Skin epidermis (tissue), 12 donors: Measurements from ENCODE around the gene RABGAP1L.
"Not testable (repeated sequence)": the region's sequence is repeated elsewhere in the genome, so short reads cannot be mapped to it uniquely, and the experiment has no call there.

Experiments used
- H3K27ac ChIP-seq, 21 experiments: fragments of 200-600 bp; sonication (generic) in 11 of 21; one replicate each; pipeline ENCODE4 v1.5.0; 2020; ENCODE audit warnings: mild to moderate bottlenecking in 3 of 21, inconsistent platforms in 2 of 21, moderate library complexity in 2 of 21
- H3K4me3 ChIP-seq, 7 experiments: fragments of 200-600 bp; sonication (generic) in 2 of 7; one replicate each; pipeline ENCODE4 v1.5.0; 2020; ENCODE audit warnings: inconsistent platforms in 2 of 7, mild to moderate bottlenecking in 2 of 7, moderate library complexity in 1 of 7

RABGAP1L gene

DNA sequence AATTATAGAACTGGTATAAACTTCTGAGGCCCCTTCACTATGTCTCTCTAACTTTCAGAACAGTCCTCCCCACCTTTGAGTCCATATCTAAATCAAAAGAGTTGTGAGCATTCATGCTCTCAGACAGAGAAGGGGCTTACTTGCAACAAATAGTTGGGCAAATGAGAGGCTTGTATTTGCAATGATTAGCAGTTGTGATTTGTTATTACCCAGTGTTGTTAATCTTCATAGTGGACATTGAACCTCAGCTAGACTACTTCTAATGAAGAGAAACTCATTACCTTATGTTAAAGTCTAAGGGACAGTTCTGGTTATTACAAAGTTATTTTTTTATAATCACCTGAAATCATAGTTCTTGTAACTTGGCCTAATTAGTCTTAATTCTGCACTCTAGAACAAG, 114.5 kb downstream of the RABGAP1L start:
- H3K27ac ChIP-seq, result no peak overlapping the region
- no peak overlapping the region for H3K4me3 ChIP-seq

GRCh38 chr1:174274452-174274851, 115.1 kb downstream of the RABGAP1L start:
- Histone ChIP-seq H3K4me3 (no peak overlapping the region), H3K27ac (no peak overlapping the region)

GRCh38 chr1:174274884-174275283, 115.6 kb downstream of the RABGAP1L start:
- Histone ChIP-seq H3K27ac (no peak overlapping the region), H3K4me3 (no peak overlapping the region)

- H3K27ac ChIP-seq, result no peak overlapping the region
- H3K4me3 ChIP-seq, result no peak overlapping the region
These were observed 116.8 kb downstream of the RABGAP1L start for GRCh38 chr1:174276087-174276486.

DNA sequence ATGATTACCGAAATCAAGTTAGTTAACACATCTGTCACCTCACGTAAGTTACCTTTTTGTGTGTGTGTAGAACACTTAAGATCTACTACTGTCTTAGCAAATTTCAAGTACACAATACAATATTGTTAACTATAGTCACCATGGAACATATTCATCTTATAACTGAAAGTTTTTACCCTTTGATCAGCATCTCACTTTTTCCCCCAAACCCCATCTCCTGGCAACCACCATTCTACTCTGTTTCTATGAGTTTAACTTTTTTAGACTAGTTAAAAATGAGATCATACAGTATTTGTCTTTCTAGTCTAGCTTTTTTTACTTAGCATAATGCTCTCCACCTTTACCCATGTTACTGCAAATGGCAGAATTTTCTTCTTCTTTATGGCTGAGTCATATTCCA, 124.7 kb downstream of the RABGAP1L start:
- H3K4me3 ChIP-seq, result no peak overlapping the region
- H3K27ac ChIP-seq, result no peak overlapping the region

GRCh38 chr1:174286042-174286441, 126.7 kb downstream of the RABGAP1L start:
- Histone ChIP-seq H3K27ac (no peak overlapping the region), H3K4me3 (no peak overlapping the region)

GRCh38 chr1:174289644-174290310, 130.5 kb downstream of the RABGAP1L start:
- H3K4me3 ChIP-seq, result no peak overlapping the region

GRCh38 chr1:174291059-174291458, 131.7 kb downstream of the RABGAP1L start:
- Histone ChIP-seq H3K27ac (no peak overlapping the region), H3K4me3 (no peak overlapping the region)

More at GRCh38 chr1:174289644-174290310, 130.5 kb downstream of the RABGAP1L start:
- H3K27ac ChIP-seq, result no peak overlapping the region

DNA sequence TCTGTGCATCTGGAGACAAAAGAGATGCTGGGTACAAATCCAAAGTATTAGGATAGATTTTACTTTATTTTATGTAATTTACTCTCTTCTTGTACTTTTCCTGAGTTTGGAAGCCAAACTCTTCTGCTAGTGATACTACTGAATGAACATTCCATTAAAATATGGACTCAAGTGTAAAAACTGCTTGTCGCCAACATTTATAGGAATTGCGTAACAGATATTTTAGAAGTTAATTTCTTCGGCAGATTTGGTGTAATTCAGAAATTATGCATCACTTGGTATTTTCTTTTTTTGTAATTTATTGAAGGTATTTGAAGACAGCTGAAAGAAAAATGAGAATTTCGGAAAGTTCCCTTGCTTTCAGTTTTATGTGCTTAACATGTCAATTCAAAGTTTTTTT, 137.0 kb downstream of the RABGAP1L start:
- Histone ChIP-seq H3K4me3 (no peak overlapping the region), H3K27ac (no peak overlapping the region)

DNA sequence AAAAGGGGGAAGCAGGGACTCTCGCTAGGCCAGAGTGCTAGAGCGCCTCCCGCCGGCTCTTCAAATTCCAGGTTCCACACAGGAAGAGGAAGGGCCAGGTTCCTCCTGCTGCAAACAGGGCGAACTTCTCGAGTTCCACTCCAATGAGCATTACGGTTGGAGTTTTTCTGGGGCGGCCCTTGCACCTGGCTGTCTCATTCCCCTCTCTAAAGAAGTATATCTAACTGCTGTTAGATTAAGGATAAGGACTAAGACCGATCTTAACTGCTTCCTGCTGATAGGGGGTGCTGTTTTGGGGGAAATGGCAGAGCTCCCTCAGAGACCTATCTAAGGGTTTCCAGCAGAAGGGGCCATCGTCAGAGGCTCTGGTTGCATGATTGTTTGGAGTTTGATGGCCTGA, 138.0 kb downstream of the RABGAP1L start:
- no peak overlapping the region for H3K27ac ChIP-seq
- H3K4me3 ChIP-seq, result no peak overlapping the region

DNA sequence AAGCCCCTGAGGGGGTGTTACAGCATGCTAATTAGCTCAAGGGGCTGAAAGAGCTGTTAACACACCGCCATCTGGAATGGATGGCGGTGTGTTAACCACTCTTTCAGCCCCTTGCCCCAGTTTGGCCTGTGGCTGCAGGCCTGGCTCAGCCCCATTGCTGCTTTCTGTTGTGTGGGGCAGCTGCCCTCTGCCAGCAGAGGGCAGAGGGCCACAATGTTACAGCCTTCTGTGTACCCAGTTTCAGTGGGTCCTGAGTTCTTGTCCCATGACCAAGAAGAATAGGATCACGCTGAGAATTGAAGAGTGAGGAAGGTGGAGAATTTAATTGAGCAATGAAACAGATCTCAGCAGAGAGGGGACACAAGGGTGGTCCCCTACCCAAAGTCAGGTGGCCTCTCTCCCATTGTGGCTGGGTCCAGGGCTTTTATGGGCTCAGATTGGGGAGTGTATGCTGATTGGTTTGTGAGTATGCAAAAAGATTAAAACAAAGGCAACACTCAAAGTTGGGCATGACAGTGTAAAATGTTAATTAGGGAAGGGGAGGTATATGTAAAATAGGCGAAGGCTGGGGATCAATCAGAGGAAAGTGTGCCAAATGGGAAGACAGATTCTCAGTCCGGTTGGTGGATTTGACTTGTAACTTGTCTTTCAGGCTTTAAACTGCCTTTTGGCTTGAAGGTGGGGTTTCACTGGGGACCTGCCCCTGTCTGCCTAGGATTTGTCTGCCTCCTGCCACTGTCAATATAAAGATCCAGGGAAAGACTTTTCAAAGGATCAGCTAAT, 142.2 kb downstream of the RABGAP1L start:
- no peak overlapping the region for H3K27ac ChIP-seq
- no peak overlapping the region for H3K4me3 ChIP-seq

DNA sequence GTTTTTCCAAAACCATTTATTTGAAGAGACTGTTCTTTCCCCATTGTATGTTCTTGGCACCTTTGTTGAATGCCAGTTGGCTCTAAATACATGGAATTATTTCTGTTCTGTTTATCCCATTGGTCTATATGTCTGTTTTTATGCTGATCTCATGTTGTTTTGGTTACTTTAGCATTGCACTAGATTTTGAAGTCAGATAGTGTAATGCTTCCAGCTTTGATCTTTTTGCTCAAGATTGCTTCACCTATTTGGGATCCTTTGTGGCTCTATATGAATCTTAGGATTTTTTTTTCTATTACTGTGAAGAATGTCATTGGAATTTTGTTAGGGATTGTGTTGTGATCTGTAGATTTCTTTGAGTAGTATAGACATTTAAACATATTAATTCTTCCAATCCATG, 149.3 kb downstream of the RABGAP1L start:
- Histone ChIP-seq H3K4me3 (no peak overlapping the region), H3K27ac (no peak overlapping the region)

- no peak overlapping the region for H3K27ac ChIP-seq
These were observed 150.2 kb downstream of the RABGAP1L start for GRCh38 chr1:174309490-174309889.

GRCh38 chr1:174314433-174314832, 155.1 kb downstream of the RABGAP1L start:
- Histone ChIP-seq H3K4me3 (no peak overlapping the region), H3K27ac (no peak overlapping the region)

More at GRCh38 chr1:174309490-174309889, 150.2 kb downstream of the RABGAP1L start:
- H3K4me3 ChIP-seq, result no peak overlapping the region

DNA sequence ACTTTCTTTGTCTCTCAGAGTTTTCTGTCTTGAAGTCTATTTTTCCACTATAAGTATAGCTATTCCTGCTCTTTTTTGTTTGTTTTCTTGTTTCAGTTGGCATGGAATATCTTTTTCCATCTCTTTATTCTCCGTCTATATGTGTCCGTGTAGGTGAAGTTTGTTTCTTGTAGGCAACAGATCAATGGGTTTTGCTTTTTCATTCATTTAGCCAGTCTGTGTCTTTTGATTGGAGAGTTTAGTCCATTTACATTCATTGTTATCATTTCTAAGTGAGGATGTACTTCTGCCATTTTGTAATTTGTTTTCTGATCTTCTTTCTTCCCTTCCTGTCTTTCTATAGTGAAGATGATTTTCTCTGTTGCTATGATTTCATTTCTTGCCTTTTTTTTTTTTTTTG, 155.9 kb downstream of the RABGAP1L start:
- Histone ChIP-seq H3K27ac (no peak overlapping the region), H3K4me3 (no peak overlapping the region)

DNA sequence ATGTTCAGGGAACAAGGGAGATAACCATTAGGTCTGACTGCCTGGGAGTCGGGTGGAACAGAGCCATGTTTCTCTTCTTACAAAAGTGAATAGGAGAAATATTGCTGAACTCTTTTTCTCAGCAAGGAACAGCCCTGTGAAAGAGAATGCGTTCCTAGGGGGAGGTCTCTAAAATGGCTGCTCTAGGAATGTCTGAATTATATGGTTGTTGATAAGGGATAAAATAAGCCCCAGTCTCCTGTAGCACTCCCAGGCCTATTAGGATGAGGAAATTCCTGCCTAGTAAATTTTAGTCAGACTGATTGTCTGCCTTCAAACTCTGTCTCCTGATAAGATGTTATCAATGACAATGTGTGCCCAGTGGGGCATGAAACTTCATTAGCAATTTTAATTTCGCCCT, 161.6 kb downstream of the RABGAP1L start:
- H3K27ac ChIP-seq, H3K4me3 ChIP-seq: not testable (repeated sequence)

DNA sequence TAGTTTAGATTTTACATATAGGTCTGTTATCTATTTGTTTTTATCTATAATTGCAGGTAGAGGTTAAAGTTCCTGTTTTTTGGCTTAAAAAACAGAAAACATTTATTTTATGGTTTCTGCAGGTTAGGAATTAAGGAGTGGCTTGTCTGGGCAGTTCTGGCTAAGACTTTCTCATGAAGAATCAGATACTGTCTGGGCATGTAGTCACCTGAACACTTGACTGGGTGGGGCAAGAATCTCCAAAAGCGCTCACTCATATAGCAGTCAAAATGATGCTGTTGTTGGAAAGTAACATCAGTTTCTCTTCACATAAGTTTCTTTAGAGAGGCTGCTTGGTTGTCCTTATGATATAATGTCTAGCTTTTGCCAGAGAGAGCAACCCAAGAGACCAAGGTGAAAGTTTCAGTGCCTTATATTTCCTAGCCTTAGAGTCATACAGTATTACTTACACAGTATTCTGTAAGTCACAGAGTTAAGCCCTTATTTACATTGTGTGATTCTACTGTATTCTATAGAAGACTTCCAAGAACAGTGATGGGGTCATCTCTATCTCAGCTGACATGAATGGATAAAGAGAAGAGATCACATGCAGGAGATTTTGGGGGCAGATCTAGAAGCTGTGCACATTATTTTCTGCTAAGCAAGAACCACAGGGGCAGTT, 163.0 kb downstream of the RABGAP1L start:
- no peak overlapping the region for H3K4me3 ChIP-seq
- no peak overlapping the region for H3K27ac ChIP-seq

- Histone ChIP-seq H3K4me3 (no peak overlapping the region), H3K27ac (no peak overlapping the region)
These were observed 165.2 kb downstream of the RABGAP1L start for GRCh38 chr1:174324493-174324892.

DNA sequence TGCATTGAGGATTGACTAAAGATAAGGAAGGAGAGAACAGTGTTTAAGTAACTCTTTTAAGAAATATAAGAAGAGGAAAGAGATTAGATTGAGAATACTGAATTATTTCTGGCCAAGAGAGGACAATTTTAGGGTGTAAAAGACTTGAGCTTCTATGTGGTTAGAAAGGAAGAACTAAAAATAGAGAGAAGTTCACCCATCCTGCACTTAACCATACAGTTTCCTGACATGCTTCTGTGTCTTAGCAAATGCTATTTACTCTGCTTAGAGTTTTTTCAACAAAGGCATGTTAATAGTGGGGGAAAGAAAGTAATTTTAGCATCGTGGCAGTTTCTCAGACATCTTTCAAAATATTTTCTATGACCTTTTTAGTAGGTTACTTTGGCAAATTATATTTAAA, 165.6 kb downstream of the RABGAP1L start:
- Histone ChIP-seq H3K27ac (no peak overlapping the region), H3K4me3 (no peak overlapping the region)

GRCh38 chr1:174326278-174326677, 167.0 kb downstream of the RABGAP1L start:
- Histone ChIP-seq H3K27ac (no peak overlapping the region), H3K4me3 (no peak overlapping the region)

DNA sequence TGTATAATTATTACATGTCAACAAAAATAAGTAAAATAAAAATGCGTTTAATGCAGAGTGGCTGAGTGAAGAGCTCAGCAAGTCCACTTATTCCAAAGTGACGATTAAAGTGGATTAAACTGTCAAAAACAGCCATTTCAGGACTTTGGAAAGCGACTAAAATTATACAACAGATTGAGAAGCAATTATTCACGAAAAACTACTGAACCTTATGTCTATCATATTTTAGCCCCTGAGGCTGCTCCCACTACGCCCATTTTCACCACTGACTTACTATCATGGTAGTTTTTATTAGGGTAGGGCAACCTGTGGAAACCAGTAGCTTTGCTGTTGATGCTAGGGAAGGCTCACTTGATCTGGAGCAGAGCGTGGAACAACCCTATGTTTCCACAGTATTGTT, 174.1 kb downstream of the RABGAP1L start:
- no peak overlapping the region for H3K27ac ChIP-seq
- no peak overlapping the region for H3K4me3 ChIP-seq
